H1 (cell line): Measurements from ENCODE around the gene NAV2.

Experiments
- EGR1 ChIP-seq: IDR thresholded peaks from 2 replicates; pipeline ENCODE4 v1.6.1; 2011; ENCODE audit warnings: low read depth, low read length, borderline replicate concordance
- EP300 ChIP-seq, 2 experiments: IDR thresholded peaks; 1 replicate in 1 of 2; 2 replicates in 1 of 2; pipeline ENCODE4 v1.6.1; 2011 to 2012; ENCODE audit warnings: low read depth in 2 of 2, low read length in 2 of 2, mild to moderate bottlenecking in 2 of 2, borderline replicate concordance in 1 of 2, inconsistent platforms in 1 of 2, moderate library complexity in 1 of 2
- EZH2 ChIP-seq: fragments of 200-600 bp; sonication (generic); IDR thresholded peaks from 2 replicates; pipeline ENCODE4 v1.7.1; 2012; ENCODE audit warnings: low read depth, mild to moderate bottlenecking, moderate library complexity, low read length, inconsistent platforms; ENCODE audit not compliant: severe bottlenecking
- POLR2A ChIP-seq, 2 experiments: IDR thresholded peaks; 1 replicate in 1 of 2; 2 replicates in 1 of 2; pipeline ENCODE4 v1.6.1; 2011; ENCODE audit warnings: low read depth in 2 of 2, low read length in 2 of 2, mild to moderate bottlenecking in 2 of 2; ENCODE audit errors: control extremely low read depth in 1 of 2
- SUZ12 ChIP-seq: fragments of 200-600 bp; sonication (generic); IDR thresholded peaks from 2 replicates; pipeline ENCODE4 v1.6.1; 2012; ENCODE audit warnings: mild to moderate bottlenecking, inconsistent platforms, low read length, moderate library complexity, mixed read lengths
- TEAD4 ChIP-seq: IDR thresholded peaks from 2 replicates; pipeline ENCODE4 v1.6.1; 2012; ENCODE audit warnings: low read depth, low read length, inconsistent platforms, mixed read lengths
- TF ChIP-seq, protein P1 (sequence below): IDR thresholded peaks from 2 replicates; pipeline ENCODE4 v1.6.1; 2011; ENCODE audit warnings: low read length, improper control_type of control experiment
- TF ChIP-seq, protein P2 (sequence below), 3 experiments: IDR thresholded peaks; 1 replicate in 2 of 3; 2 replicates in 1 of 3; pipeline versions ENCODE4 v1.5.1 to v1.6.1; 2011; ENCODE audit warnings: low read length in 3 of 3, mild to moderate bottlenecking in 3 of 3, inconsistent platforms in 2 of 3, low read depth in 1 of 3, moderate library complexity in 1 of 3; ENCODE audit not compliant: insufficient read depth in 1 of 3; ENCODE audit errors: control extremely low read depth in 1 of 3
- TF ChIP-seq, protein P3 (sequence below): IDR thresholded peaks from 2 replicates; pipeline ENCODE4 v1.6.1; 2012; ENCODE audit warnings: inconsistent platforms

DNA sequence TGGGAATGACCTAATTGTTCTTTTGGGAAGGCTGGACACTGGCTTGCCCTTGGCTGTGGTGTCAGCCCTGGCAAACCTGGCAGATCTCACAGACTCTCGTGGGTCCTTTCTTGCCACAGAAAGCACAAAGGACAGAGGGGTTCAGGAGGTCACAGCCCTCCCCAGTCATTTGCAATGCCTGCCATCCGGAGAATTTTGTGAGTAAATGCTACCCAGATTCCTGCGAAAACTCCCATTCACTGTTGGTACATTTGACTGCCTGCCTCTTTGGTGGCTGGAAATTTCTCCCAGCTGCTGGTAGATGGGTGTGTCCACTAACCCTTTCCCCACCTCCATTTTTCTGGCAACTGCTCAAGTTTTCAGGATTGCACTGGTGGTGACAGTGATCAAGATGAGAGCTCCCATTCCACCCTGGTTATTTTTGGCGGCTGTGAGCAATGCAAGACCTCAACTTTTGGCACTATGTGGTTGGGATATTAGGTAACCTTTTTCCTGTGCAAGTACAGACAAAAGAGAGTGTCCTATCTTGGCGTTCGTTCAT lies 155.7 kb downstream of the NAV2 start:
- TF ChIP-seq EZH2 (no peak), EP300 (IDR thresholded peaks at IDR 0.05; ENCODE audit: borderline replicate concordance in 1 of 2, low read depth in 2 of 2, low read length in 2 of 2) (no peak), TEAD4 (no peak), SUZ12 (no peak), POLR2A (IDR thresholded peaks at IDR 0.05; ENCODE audit: control extremely low read depth in 1 of 2, low read depth in 2 of 2, low read length in 2 of 2) (no peak), EGR1 (no peak)
- TF ChIP-seq, protein P1, sequence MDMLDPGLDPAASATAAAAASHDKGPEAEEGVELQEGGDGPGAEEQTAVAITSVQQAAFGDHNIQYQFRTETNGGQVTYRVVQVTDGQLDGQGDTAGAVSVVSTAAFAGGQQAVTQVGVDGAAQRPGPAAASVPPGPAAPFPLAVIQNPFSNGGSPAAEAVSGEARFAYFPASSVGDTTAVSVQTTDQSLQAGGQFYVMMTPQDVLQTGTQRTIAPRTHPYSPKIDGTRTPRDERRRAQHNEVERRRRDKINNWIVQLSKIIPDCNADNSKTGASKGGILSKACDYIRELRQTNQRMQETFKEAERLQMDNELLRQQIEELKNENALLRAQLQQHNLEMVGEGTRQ: no peak
- TF ChIP-seq, protein P2, sequence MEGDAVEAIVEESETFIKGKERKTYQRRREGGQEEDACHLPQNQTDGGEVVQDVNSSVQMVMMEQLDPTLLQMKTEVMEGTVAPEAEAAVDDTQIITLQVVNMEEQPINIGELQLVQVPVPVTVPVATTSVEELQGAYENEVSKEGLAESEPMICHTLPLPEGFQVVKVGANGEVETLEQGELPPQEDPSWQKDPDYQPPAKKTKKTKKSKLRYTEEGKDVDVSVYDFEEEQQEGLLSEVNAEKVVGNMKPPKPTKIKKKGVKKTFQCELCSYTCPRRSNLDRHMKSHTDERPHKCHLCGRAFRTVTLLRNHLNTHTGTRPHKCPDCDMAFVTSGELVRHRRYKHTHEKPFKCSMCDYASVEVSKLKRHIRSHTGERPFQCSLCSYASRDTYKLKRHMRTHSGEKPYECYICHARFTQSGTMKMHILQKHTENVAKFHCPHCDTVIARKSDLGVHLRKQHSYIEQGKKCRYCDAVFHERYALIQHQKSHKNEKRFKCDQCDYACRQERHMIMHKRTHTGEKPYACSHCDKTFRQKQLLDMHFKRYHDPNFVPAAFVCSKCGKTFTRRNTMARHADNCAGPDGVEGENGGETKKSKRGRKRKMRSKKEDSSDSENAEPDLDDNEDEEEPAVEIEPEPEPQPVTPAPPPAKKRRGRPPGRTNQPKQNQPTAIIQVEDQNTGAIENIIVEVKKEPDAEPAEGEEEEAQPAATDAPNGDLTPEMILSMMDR (IDR thresholded peaks at IDR 0.05; ENCODE audit: control extremely low read depth in 1 of 3, insufficient read depth in 1 of 3, low read depth in 1 of 3, low read length in 3 of 3): no peak
- TF ChIP-seq, protein P3, sequence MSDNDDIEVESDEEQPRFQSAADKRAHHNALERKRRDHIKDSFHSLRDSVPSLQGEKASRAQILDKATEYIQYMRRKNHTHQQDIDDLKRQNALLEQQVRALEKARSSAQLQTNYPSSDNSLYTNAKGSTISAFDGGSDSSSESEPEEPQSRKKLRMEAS: no peak
